GM12891 (cell line): Measurements from ENCODE around the gene SUPT16H.
A peak's percentile ranks its signal among the peaks of the same experiment; 100 is the strongest.
"Not testable (repeated sequence)": the region's sequence is repeated elsewhere in the genome, so short reads cannot be mapped to it uniquely, and the experiment has no call there.

ENCODE experiments used
- DNase-seq: peaks from one replicate; pipeline ENCODE4 v3.0.0; 2011; ENCODE audit warnings: low spot score; ENCODE audit not compliant: insufficient read length
- FAIRE-seq: peaks from 2 replicates; lab custom pipeline; 2011; peaks lifted over from hg19 to GRCh38; lab: Jason Lieb, UNC
- PAX5 ChIP-seq: IDR thresholded peaks from 2 replicates; pipeline ENCODE4 v1.6.1; 2011; ENCODE audit warnings: low read length, moderate library complexity, mild to moderate bottlenecking; ENCODE audit not compliant: insufficient read depth, severe bottlenecking
- POLR2A ChIP-seq: IDR thresholded peaks from 2 replicates; pipeline ENCODE4 v1.6.1; 2011; ENCODE audit warnings: low read depth, low read length, control low read depth
- POLR2AphosphoS5 ChIP-seq: IDR thresholded peaks from 2 replicates; pipeline ENCODE4 v1.6.1; 2011; ENCODE audit warnings: low read depth, low read length, control low read depth
- POU2F2 ChIP-seq: IDR thresholded peaks from 2 replicates; pipeline ENCODE4 v1.6.1; 2011; ENCODE audit warnings: low read depth, mild to moderate bottlenecking, control low read depth, low read length, moderate library complexity
- SPI1 ChIP-seq: IDR thresholded peaks from 2 replicates; pipeline ENCODE4 v1.6.1; 2011; ENCODE audit warnings: low read depth, low read length, control low read depth
- TAF1 ChIP-seq: IDR thresholded peaks from 2 replicates; pipeline ENCODE4 v1.6.1; 2011; ENCODE audit warnings: low read depth, low read length, control low read depth

SUPT16H gene

DNA sequence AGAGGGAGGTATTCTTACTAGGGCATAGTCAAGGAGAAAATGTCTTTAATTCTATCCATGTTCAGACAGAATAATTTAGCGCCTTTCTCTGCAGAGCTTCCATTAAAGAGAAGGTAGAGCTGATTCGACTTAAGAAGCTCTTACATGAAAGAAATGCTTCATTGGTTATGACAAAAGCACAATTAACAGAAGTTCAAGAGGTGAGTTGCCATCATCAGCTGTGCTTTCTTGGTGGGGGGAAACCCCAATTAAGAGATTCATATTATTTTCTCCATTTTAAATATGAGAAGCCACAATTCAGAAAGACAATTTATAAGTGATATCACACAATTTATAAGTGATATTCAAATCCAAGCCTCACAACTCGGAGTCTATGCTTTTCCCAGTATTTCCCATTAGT, 76.2 kb downstream of the SUPT16H start:
- DNase-seq: no peak
- TF ChIP-seq PAX5 (no peak), POU2F2 (no peak), TAF1 (no peak), SPI1 (no peak), POLR2AphosphoS5 (no peak), POLR2A (no peak)
- FAIRE-seq: no peak

DNA sequence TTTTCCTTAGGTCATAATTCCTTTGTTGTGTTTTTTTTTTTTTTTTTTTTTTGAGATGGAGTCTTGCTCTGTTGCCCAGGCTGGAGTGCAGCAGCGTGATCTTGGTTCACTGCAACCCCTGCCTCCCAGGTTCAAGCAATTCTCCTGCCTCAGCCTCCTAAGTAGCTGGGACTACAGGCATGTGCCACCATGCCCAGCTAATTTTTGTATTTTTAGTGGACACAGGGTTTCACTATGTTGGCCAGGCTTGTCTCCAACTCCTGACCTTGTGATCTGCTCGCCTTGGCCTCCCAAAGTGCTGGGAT, 81.0 kb downstream of the SUPT16H start:
- not testable (repeated sequence) for DNase-seq, FAIRE-seq

DNA sequence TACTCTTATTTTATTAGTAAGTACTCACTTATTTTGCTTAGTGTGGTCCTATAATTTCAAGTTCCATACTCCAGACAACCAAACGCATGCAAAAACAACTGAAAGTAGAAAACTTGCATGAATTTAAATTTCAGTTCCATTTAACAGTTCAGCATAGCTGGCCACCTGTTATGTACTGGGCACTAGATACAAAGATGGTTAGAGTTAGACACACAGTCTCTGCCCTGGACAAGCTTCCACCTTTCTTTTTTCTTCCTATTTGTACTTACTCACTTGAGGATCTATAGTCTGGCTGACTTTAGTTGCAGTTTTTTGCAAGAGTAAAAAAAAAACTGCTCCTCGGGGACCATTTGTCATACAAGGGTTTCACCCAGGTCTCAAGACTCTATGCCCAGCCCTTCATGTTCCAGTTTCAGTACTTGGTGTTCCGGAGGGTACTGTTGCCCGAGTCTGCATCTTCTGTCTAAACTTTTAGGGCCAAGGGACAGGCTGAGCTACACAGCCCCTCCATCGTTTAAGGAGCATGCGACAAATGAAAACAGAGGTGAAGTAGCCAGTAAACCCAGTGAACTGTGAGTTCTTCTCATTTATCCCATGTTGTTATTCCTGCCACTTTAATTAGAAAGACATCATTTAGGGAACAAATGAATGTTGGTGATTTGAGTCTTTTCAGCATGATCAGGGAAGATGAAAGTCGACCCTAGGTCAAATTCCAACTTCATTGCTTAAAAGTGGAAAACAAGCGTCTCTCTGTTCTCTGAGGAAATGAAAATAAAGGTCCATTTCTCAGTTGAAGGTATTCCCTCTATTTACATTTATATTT, 81.6 kb downstream of the SUPT16H start:
- peak; percentile 9 for FAIRE-seq
- DNase-seq: no peak
- no peak for TF ChIP-seq POLR2A
- TF ChIP-seq TAF1: no peak
- TF ChIP-seq PAX5: no peak
